Measurements from ENCODE around the gene STK38. TPM values are rescaled to one million over a fixed set of nuclear protein-coding genes. Genes with fewer than 3 reads are reported as not detected.

The STK38 gene
- total RNA-seq, 2 donors from 2014 or later, result 16.1 to 17.6 TPM

DNA sequence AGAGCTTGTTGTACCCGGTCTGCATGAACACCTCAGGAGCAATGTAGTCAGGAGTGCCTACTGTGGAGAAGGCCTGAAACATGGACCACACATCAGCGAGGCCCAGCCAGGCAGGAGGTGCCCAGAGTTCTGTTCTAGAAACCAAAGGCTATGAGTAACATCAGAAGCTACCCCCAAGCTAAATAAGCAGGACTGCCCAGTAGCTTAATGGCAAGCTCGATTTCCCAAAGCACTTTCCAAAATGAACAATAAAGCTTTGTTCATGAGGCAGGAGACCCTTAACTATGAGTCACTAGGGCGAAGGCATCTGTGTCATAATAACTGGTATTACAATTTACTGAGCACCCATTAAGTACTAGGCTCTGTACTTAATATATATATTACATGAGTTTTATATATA lies 47.4 kb downstream of the STK38 start:
- Histone ChIP-seq H3K27me3 (no peaks in the 10 kb centered on the region), H3K4me1 (no peaks in the 10 kb centered on the region), H3K27ac (no peak overlapping the region), H3K9me3 (no peaks in the 10 kb centered on the region), H3K4me3 (no peak overlapping the region), H3K36me3 (peaks cover 62% of the 10 kb centered on the region)
- TF ChIP-seq, protein P1, sequence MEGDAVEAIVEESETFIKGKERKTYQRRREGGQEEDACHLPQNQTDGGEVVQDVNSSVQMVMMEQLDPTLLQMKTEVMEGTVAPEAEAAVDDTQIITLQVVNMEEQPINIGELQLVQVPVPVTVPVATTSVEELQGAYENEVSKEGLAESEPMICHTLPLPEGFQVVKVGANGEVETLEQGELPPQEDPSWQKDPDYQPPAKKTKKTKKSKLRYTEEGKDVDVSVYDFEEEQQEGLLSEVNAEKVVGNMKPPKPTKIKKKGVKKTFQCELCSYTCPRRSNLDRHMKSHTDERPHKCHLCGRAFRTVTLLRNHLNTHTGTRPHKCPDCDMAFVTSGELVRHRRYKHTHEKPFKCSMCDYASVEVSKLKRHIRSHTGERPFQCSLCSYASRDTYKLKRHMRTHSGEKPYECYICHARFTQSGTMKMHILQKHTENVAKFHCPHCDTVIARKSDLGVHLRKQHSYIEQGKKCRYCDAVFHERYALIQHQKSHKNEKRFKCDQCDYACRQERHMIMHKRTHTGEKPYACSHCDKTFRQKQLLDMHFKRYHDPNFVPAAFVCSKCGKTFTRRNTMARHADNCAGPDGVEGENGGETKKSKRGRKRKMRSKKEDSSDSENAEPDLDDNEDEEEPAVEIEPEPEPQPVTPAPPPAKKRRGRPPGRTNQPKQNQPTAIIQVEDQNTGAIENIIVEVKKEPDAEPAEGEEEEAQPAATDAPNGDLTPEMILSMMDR (IDR thresholded peaks at IDR 0.05), result no peak
- no peak for DNase-seq (ENCODE audit: low spot score)

DNA sequence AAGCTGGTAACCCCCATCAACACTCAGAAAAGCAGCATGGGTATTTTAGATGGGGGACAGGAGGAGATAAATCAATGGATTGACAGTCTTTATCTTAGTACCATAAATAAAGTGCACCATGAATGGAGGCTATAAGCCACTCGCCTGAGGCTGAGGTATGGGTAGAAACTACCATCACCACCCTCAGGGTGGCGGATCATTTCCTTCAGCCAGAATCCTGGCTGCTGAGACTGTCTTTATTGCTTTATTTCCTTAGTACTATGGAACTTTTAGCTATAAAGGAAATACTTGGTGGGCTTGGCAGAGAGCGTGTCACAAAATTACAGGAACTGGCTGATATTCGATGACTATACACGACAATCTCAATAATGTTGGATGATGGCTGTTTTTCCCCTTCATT lies 52.2 kb downstream of the STK38 start:
- no peaks in the 10 kb centered on the region for H3K27me3 ChIP-seq
- no peaks in the 10 kb centered on the region for H3K9me3 ChIP-seq
- no peak for DNase-seq (ENCODE audit: low spot score)
- H3K4me3 ChIP-seq, result no peak overlapping the region
- no peak overlapping the region for H3K27ac ChIP-seq
- TF ChIP-seq, protein P1 (IDR thresholded peaks at IDR 0.05), result no peak
- no peaks in the 10 kb centered on the region for H3K4me1 ChIP-seq
- peaks cover 55% of the 10 kb centered on the region for H3K36me3 ChIP-seq

- Histone ChIP-seq H3K4me3 (no peak overlapping the region), H3K27me3 (no peaks in the 10 kb centered on the region), H3K4me1 (peaks cover 0 to 7% of the 10 kb centered on the region in 2 donors), H3K27ac (no peak overlapping the region), H3K9me3 (no peaks in the 10 kb centered on the region), H3K36me3 (peaks cover 43% of the 10 kb centered on the region)
- TF ChIP-seq, protein P1 (IDR thresholded peaks at IDR 0.05), result no peak
- no peak for DNase-seq (ENCODE audit: low spot score)
These were observed 53.4 kb downstream of the STK38 start for GRCh38 chr6:36493859-36494258.

DNA sequence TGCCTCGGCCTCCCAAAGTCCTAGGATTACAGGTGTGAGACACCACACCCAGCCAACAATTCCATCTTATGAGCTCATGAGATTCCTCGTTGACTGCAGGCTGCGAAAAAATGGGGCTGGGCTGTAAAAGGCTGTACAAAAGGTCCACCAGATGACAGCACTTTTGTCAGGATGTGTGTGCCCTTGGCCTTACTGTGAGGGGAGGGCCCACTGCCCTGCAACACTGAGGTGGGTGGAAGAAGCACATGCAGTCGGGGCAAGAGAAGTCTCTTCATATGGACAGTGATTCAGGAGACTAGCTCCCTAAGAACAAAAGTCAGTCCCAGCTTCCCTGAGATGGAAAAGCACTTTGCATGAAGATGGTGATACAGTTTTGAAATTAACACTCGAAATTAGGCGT lies 54.0 kb downstream of the STK38 start:
- Histone ChIP-seq H3K27ac (no peak overlapping the region), H3K27me3 (no peaks in the 10 kb centered on the region), H3K4me1 (peaks cover 0 to 12% of the 10 kb centered on the region in 2 donors), H3K36me3 (peaks cover 40% of the 10 kb centered on the region), H3K9me3 (no peaks in the 10 kb centered on the region), H3K4me3 (no peak overlapping the region)
- DNase-seq (ENCODE audit: low spot score), result no peak
- TF ChIP-seq, protein P1 (IDR thresholded peaks at IDR 0.05), result no peak

- Histone ChIP-seq H3K9me3 (no peaks in the 10 kb centered on the region), H3K36me3 (peaks cover 37% of the 10 kb centered on the region), H3K4me3 (no peak overlapping the region), H3K27ac (no peak overlapping the region), H3K27me3 (no peaks in the 10 kb centered on the region), H3K4me1 (peaks cover 0 to 19% of the 10 kb centered on the region in 2 donors)
- TF ChIP-seq, protein P1 (IDR thresholded peaks at IDR 0.05), result no peak
- DNase-seq (ENCODE audit: low spot score), result no peak
These were observed 54.7 kb downstream of the STK38 start for GRCh38 chr6:36492621-36493020.

DNA sequence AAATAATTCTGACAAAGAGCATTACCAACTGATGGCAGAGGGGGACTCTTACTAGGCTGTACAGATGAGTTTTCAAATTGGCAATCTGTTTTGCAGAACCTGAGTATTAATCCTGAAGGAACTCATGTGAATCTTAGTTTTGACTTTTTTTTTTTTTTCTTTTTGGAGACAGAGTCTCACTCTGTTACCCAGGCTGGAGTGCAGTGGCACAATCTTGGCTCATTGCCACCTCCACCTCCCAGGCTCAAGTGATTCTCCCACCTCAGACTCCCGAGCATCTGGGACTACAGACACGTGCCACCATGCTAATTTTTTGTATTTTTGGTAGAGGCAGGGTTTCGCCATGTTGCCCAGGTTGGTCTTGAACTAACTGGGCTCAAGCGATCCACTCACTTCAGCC lies 55.2 kb downstream of the STK38 start:
- Histone ChIP-seq H3K4me3 (no peak overlapping the region), H3K36me3 (peaks cover 34% of the 10 kb centered on the region), H3K27me3 (no peaks in the 10 kb centered on the region), H3K9me3 (no peaks in the 10 kb centered on the region), H3K27ac (no peak overlapping the region), H3K4me1 (peaks cover 0 to 20% of the 10 kb centered on the region in 2 donors)
- DNase-seq (ENCODE audit: low spot score), result no peak
- TF ChIP-seq, protein P1 (IDR thresholded peaks at IDR 0.05), result no peak
